ENCODE results near the gene HTR3B.
"Not testable (repeated sequence)": the region's sequence is repeated elsewhere in the genome, so short reads cannot be mapped to it uniquely, and the experiment has no call there.

HTR3B gene

DNA sequence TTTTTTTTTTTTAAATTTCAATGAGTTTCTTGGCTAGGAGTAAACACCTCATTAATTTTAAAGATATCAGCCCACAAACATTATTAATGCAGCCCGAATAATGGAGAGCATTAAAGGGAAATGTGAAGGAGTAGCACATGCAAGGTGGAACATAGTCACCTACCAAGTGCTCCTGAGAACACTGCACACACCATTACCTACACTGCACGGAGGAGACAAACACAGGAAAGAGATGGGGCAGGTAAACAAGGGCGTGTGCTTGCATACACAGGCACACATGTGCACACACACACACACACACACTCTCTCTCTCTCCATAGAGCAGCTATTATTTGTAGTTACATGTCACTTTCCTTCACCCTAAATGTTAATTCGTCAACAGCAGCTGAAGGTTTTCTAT, 30.2 kb downstream of the HTR3B start:
- DNase-seq (ENCODE audit: low spot score), result no peak
- TF ChIP-seq, protein P1, sequence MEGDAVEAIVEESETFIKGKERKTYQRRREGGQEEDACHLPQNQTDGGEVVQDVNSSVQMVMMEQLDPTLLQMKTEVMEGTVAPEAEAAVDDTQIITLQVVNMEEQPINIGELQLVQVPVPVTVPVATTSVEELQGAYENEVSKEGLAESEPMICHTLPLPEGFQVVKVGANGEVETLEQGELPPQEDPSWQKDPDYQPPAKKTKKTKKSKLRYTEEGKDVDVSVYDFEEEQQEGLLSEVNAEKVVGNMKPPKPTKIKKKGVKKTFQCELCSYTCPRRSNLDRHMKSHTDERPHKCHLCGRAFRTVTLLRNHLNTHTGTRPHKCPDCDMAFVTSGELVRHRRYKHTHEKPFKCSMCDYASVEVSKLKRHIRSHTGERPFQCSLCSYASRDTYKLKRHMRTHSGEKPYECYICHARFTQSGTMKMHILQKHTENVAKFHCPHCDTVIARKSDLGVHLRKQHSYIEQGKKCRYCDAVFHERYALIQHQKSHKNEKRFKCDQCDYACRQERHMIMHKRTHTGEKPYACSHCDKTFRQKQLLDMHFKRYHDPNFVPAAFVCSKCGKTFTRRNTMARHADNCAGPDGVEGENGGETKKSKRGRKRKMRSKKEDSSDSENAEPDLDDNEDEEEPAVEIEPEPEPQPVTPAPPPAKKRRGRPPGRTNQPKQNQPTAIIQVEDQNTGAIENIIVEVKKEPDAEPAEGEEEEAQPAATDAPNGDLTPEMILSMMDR (IDR thresholded peaks at IDR 0.05; ENCODE audit: extremely low read depth, insufficient read depth, missing control alignments), result no peak
- in situ Hi-C loops (cut with MboI; ENCODE audit: low pct_unique_long_range_greater_than_20kb, low sequenced_read_pairs, unreplicated experiment), result no loop called here

DNA sequence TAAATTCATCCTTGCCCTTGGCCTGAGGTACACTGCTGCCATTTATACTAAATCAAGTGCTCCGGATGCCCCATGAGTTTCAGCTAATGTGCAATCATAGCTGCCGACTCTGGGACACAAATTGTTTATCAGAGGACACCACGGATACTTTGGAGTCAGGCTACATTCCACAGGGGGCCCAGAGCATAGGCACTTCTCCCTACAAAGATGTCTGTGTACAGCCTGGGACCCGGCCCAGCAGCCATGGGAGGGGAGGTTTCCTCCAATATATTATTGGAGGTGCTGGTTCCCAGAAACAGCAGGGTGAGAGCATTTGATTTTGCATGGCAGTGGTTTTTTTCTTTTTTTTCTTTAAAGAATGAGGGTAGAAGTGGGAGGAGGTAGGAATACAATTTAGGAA, 31.3 kb downstream of the HTR3B start:
- no peak for DNase-seq (ENCODE audit: low spot score)
- TF ChIP-seq, protein P1 (IDR thresholded peaks at IDR 0.05; ENCODE audit: extremely low read depth, insufficient read depth, missing control alignments), result no peak
- in situ Hi-C loops (cut with MboI; ENCODE audit: low pct_unique_long_range_greater_than_20kb, low sequenced_read_pairs, unreplicated experiment), result no loop called here

DNA sequence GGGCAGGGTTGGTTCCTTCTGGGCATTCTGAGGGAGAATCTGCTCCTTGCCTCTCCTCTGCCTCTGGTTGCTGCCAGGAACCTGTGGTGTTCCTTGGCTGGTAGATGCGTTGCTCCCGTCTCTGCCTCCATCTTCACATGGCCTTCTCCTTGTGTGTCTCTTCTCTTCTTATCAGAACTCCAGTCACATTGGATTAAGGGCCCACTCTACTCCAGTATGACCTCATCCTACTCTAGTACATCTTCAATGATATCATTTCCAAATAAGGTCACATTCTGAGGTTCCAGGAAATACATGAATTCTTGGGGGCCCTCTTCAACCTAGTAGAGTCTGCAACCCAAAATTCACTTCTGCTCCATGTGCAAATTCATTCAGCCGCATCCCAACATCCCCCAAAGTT, 33.3 kb downstream of the HTR3B start:
- in situ Hi-C loops (cut with MboI; ENCODE audit: low pct_unique_long_range_greater_than_20kb, low sequenced_read_pairs, unreplicated experiment), result no loop called here
- TF ChIP-seq, protein P1 (IDR thresholded peaks at IDR 0.05; ENCODE audit: extremely low read depth, insufficient read depth, missing control alignments), result no peak
- DNase-seq (ENCODE audit: low spot score), result no peak

DNA sequence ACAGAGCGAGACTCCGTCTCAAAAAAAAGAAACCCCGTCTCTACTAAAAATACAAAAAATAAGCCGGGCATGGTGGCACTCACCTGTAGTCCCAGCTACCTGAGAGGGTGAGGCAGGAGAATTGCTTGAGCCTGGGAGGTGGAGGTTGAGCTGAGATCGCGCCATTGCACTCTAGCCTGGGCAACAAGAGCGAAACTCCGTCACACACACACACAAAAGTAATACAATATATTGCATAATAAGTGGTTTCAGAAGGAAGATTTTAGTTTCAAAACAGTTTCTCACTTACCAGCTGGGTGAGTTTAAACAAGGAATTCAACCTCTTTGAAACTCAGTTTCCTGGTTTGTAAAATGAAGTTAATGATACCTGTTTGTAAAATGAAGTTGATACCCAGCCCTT, 37.7 kb downstream of the HTR3B start:
- in situ Hi-C loops (cut with MboI; ENCODE audit: low pct_unique_long_range_greater_than_20kb, low sequenced_read_pairs, unreplicated experiment), result no loop called here
- TF ChIP-seq, protein P1 (IDR thresholded peaks at IDR 0.05; ENCODE audit: extremely low read depth, insufficient read depth, missing control alignments), result no peak
- DNase-seq (ENCODE audit: low spot score), result no peak

DNA sequence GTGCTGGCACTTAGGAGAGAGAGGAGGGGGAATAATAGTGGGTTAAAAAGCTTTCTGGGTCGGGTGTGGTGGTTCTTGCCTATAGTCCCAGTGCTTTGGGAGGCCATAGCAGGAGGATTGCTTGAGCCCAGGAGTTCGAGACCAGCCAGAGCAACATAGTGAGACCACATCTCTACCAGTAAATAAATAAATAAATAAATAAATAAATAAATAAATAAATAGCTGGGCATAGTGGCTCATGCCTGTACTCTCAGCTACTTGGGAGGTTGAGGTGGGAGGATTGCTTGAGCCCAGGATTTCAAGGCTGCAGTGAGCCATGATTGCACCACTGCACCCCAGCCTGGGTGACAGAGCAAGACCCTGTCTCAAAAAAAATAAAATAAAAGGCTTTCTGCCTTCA, 41.6 kb downstream of the HTR3B start:
- in situ Hi-C loops (cut with MboI; ENCODE audit: low pct_unique_long_range_greater_than_20kb, low sequenced_read_pairs, unreplicated experiment), result not testable (repeated sequence)

DNA sequence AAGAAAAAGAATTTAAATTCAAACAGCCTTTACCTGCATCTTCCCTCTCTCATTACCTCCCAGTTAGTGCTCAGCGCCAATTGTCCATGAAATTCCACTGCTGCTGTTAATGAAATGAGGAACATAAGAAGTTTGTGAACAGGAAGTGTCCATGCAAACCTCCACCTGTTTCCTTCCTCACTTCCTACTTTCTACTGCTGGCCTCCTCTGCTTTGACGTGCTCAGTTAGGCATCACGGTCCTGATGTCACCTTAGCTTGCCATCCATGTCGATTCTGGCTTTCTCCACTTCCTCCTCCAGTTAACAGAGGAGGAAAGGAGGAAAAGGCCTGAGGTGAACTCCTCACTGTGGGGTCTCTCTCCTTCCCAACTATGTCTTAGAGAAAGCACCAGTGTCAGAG, 43.4 kb downstream of the HTR3B start:
- no peak for DNase-seq (ENCODE audit: low spot score)
- TF ChIP-seq, protein P1 (IDR thresholded peaks at IDR 0.05; ENCODE audit: extremely low read depth, insufficient read depth, missing control alignments), result no peak

More for the DNA sequence above, 41.6 kb downstream of the HTR3B start:
- not testable (repeated sequence) for DNase-seq (ENCODE audit: low spot score)

DNA sequence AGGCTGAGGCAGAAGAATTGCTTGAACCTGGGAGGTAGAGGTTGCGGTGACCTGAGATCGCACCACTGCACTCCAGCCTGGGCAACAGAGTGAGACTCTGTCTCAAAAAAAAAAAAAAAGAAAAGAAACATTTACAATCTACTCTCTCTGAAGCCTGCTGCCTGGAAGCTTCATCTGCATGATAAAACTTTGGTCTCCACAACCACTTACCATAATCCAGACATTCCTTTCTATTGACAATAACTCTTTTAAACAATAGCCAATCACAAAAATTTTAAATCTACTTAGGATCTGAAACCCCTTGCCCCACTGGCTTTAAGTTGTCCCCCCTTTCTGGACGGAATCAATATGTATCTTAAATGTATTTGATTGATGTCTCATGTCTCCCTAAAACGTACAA, 45.3 kb downstream of the HTR3B start:
- in situ Hi-C loops (cut with MboI; ENCODE audit: low pct_unique_long_range_greater_than_20kb, low sequenced_read_pairs, unreplicated experiment), result no loop called here
- TF ChIP-seq, protein P1 (IDR thresholded peaks at IDR 0.05; ENCODE audit: extremely low read depth, insufficient read depth, missing control alignments), result no peak
- DNase-seq (ENCODE audit: low spot score), result no peak

More for the DNA sequence above, 43.4 kb downstream of the HTR3B start:
- in situ Hi-C loops (cut with MboI; ENCODE audit: low pct_unique_long_range_greater_than_20kb, low sequenced_read_pairs, unreplicated experiment), result no loop called here

All from GM13977 (cell line).